22Rv1 (cell line): ENCODE results near the gene NFIA.
A peak's percentile ranks its signal among the peaks of the same experiment; 100 is the strongest.

Source experiments
- H3K27ac ChIP-seq: fragments of 450-650 bp; 2 replicates; pipeline ENCODE4 v1.5.1; 2017
- CTCF ChIP-seq: fragments of 450-650 bp; IDR thresholded peaks from 2 replicates; pipeline ENCODE4 v1.5.1; 2017; ENCODE audit warnings: mild to moderate bottlenecking
- ZFX ChIP-seq: fragments of 450-650 bp; IDR thresholded peaks from 2 replicates; pipeline ENCODE4 v1.6.1; 2017; ENCODE audit warnings: antibody characterized with exemption, borderline replicate concordance

Gene NFIA

GRCh38 chr1:61241973-61242381 lies 159.6 kb downstream of the NFIA start:
- TF ChIP-seq CTCF (no peak), ZFX (no peak)
- peak overlapping the region; percentile 38 for H3K27ac ChIP-seq

GRCh38 chr1:61244114-61244513 lies 161.8 kb downstream of the NFIA start:
- TF ChIP-seq ZFX (no peak), CTCF (no peak)
- H3K27ac ChIP-seq, result no peak overlapping the region

GRCh38 chr1:61245696-61246400 lies 163.5 kb downstream of the NFIA start:
- TF ChIP-seq ZFX, result no peak
- no peak for TF ChIP-seq CTCF
- no peak overlapping the region for H3K27ac ChIP-seq

DNA sequence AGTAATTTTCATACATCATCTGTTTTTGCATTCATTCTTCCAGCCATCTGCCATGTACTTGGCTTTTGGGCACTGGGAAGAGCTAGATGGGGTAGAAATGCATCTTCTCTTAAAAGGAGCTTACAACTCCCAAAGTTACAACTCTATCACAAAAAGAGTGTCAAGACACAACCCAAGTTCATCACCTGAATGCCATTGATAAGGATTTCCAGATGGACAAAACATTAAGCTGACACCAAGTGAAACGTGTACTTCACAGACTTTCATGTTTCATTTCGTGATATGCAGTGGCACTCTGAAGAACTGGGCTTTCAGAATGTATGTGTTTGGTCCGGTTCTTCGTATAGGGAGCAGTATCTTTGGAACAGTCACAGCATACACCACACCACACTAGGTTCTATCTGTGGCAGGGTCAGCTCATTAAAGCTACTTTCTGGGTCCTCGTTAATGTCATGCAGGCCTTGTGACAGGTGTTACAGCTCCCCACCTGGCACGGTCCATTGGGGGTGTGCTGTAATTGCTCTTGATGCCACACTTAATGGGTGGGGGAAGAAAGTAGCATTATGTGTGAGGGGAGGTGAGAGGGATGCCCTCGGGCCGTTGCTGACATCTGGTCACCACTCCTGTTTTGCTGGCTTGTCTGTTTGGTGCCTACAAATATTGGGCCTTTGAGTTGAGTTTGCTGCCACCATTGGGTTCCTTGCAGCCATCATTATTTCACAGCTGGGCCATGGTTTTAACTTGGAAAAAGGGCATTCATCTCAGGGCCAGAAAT lies 164.9 kb downstream of the NFIA start:
- no peak overlapping the region for H3K27ac ChIP-seq
- TF ChIP-seq CTCF, result no peak
- TF ChIP-seq ZFX, result no peak

- H3K27ac ChIP-seq, result no peak overlapping the region
- TF ChIP-seq CTCF (no peak), ZFX (no peak)
Observed at GRCh38 chr1:61247881-61248752, 165.8 kb downstream of the NFIA start.

DNA sequence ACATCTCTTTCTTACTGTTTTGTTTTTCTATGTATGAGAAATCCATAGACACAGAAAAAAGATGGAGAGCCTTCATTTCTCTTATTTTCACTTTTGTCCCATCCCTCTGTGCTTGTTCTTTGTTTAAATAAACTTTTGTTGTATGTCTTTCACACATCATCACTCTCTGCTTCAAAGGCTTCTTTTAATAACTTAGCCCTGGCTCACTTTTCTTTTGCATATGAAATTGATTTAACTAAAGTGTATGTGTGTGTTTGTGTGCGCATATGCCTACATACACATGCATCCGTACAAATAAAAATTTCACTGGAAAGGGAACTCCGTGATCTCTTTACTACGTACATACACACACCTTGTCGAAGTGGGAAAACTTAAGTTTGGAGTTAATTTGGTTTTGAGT lies 168.6 kb downstream of the NFIA start:
- TF ChIP-seq ZFX (no peak), CTCF (no peak)
- no peak overlapping the region for H3K27ac ChIP-seq
